ENCODE measurements around the gene LRMDA.

LRMDA gene

GRCh38 chr10:76022366-76022765 lies 590.9 kb downstream of the LRMDA start:
- H3K27me3 ChIP-seq (ENCODE audit: control insufficient read depth, insufficient read depth, low read length) = no peaks in the 10 kb centered on the region
- H3K36me3 ChIP-seq (ENCODE audit: control insufficient read depth, insufficient read depth, low read length) = no peaks in the 10 kb centered on the region
- H2AFZ ChIP-seq = no peak overlapping the region
- no peaks in the 10 kb centered on the region for H3K4me1 ChIP-seq
- no peaks in the 10 kb centered on the region for H3K79me2 ChIP-seq
- H3K4me3 ChIP-seq (ENCODE audit: low read depth, low read length) = no peak overlapping the region
- H3K9ac ChIP-seq = no peak overlapping the region
- no peaks in the 10 kb centered on the region for H3K9me3 ChIP-seq (ENCODE audit: control insufficient read depth, low read length)
- no peak for TF ChIP-seq CTCF (IDR thresholded peaks at IDR 0.05)
- H3K4me2 ChIP-seq (ENCODE audit: low read length) = no peak overlapping the region
- H3K27ac ChIP-seq = no peak overlapping the region

GRCh38 chr10:76023007-76023406 lies 591.6 kb downstream of the LRMDA start:
- H2AFZ ChIP-seq = no peak overlapping the region
- no peaks in the 10 kb centered on the region for H3K4me1 ChIP-seq
- no peak overlapping the region for H3K27ac ChIP-seq
- no peak overlapping the region for H3K4me2 ChIP-seq (ENCODE audit: low read length)
- no peak for TF ChIP-seq CTCF (IDR thresholded peaks at IDR 0.05)
- no peaks in the 10 kb centered on the region for H3K9me3 ChIP-seq (ENCODE audit: control insufficient read depth, low read length)
- no peaks in the 10 kb centered on the region for H3K36me3 ChIP-seq (ENCODE audit: control insufficient read depth, insufficient read depth, low read length)
- H3K79me2 ChIP-seq = no peaks in the 10 kb centered on the region
- H3K27me3 ChIP-seq (ENCODE audit: control insufficient read depth, insufficient read depth, low read length) = no peaks in the 10 kb centered on the region
- H3K4me3 ChIP-seq (ENCODE audit: low read depth, low read length) = no peak overlapping the region
- H3K9ac ChIP-seq = no peak overlapping the region

- H3K27me3 ChIP-seq (ENCODE audit: control insufficient read depth, insufficient read depth, low read length) = no peaks in the 10 kb centered on the region
- no peaks in the 10 kb centered on the region for H3K79me2 ChIP-seq
- H3K4me1 ChIP-seq = no peaks in the 10 kb centered on the region
- H3K4me3 ChIP-seq (ENCODE audit: low read depth, low read length) = no peak overlapping the region
- no peak for TF ChIP-seq CTCF (IDR thresholded peaks at IDR 0.05)
- H3K9ac ChIP-seq = no peak overlapping the region
- no peak overlapping the region for H3K27ac ChIP-seq
- no peaks in the 10 kb centered on the region for H3K9me3 ChIP-seq (ENCODE audit: control insufficient read depth, low read length)
- no peak overlapping the region for H2AFZ ChIP-seq
- H3K4me2 ChIP-seq (ENCODE audit: low read length) = no peak overlapping the region
- no peaks in the 10 kb centered on the region for H3K36me3 ChIP-seq (ENCODE audit: control insufficient read depth, insufficient read depth, low read length)
Observed at GRCh38 chr10:76024460-76025123, 593.2 kb downstream of the LRMDA start.

- no peak overlapping the region for H3K4me2 ChIP-seq (ENCODE audit: low read length)
- no peaks in the 10 kb centered on the region for H3K9me3 ChIP-seq (ENCODE audit: control insufficient read depth, low read length)
- H2AFZ ChIP-seq = no peak overlapping the region
- H3K27me3 ChIP-seq (ENCODE audit: control insufficient read depth, insufficient read depth, low read length) = no peaks in the 10 kb centered on the region
- no peaks in the 10 kb centered on the region for H3K79me2 ChIP-seq
- H3K4me1 ChIP-seq = no peaks in the 10 kb centered on the region
- no peak for TF ChIP-seq CTCF (IDR thresholded peaks at IDR 0.05)
- H3K4me3 ChIP-seq (ENCODE audit: low read depth, low read length) = no peak overlapping the region
- no peaks in the 10 kb centered on the region for H3K36me3 ChIP-seq (ENCODE audit: control insufficient read depth, insufficient read depth, low read length)
- H3K27ac ChIP-seq = no peak overlapping the region
- no peak overlapping the region for H3K9ac ChIP-seq
Observed at GRCh38 chr10:76025124-76025477, 593.7 kb downstream of the LRMDA start.

GRCh38 chr10:76026176-76026771 lies 594.9 kb downstream of the LRMDA start:
- Histone ChIP-seq H3K27me3 (ENCODE audit: control insufficient read depth, insufficient read depth, low read length) (no peaks in the 10 kb centered on the region), H3K4me3 (ENCODE audit: low read depth, low read length) (no peak overlapping the region), H2AFZ (no peak overlapping the region), H3K36me3 (ENCODE audit: control insufficient read depth, insufficient read depth, low read length) (no peaks in the 10 kb centered on the region), H3K4me1 (no peaks in the 10 kb centered on the region), H3K4me2 (ENCODE audit: low read length) (no peak overlapping the region), H3K9ac (no peak overlapping the region), H3K9me3 (ENCODE audit: control insufficient read depth, low read length) (no peaks in the 10 kb centered on the region), H3K27ac (no peak overlapping the region), H3K79me2 (no peaks in the 10 kb centered on the region)
- no peak for TF ChIP-seq CTCF (IDR thresholded peaks at IDR 0.05)

Measured in parathyroid adenoma (tissue), 2 donors.